Ishikawa (cell line): Measurements from ENCODE around the gene PRICKLE2.

Source experiments
- CEBPB ChIP-seq: IDR thresholded peaks from 2 replicates; pipeline ENCODE4 v1.6.1; 2012
- CREB1 ChIP-seq: IDR thresholded peaks from 2 replicates; pipeline ENCODE4 v1.6.1; 2012; ENCODE audit warnings: low read depth
- EGR1 ChIP-seq: IDR thresholded peaks from 2 replicates; pipeline ENCODE4 v1.6.1; 2012
- EP300 ChIP-seq: IDR thresholded peaks from 2 replicates; pipeline ENCODE4 v1.6.1; 2012; ENCODE audit warnings: borderline replicate concordance
- FOXM1 ChIP-seq: IDR thresholded peaks from 2 replicates; pipeline ENCODE4 v1.6.1; 2012; ENCODE audit warnings: low read depth, borderline replicate concordance
- NFIC ChIP-seq: IDR thresholded peaks from 2 replicates; pipeline ENCODE4 v1.6.1; 2012
- RAD21 ChIP-seq: IDR thresholded peaks from 2 replicates; pipeline ENCODE4 v1.6.1; 2012; ENCODE audit warnings: low read depth
- TAF1 ChIP-seq: IDR thresholded peaks from 2 replicates; pipeline ENCODE4 v1.6.1; 2012; ENCODE audit warnings: low read depth, mild to moderate bottlenecking
- TCF12 ChIP-seq: IDR thresholded peaks from 2 replicates; pipeline ENCODE4 v1.6.1; 2012; ENCODE audit warnings: low read depth
- TEAD4 ChIP-seq: IDR thresholded peaks from 2 replicates; pipeline ENCODE4 v1.6.1; 2012
- USF1 ChIP-seq: IDR thresholded peaks from 2 replicates; pipeline ENCODE4 v1.6.1; 2012
- YY1 ChIP-seq: IDR thresholded peaks from 2 replicates; pipeline ENCODE4 v1.6.1; 2012; ENCODE audit warnings: low read depth
- TF ChIP-seq, protein P1 (sequence below): IDR thresholded peaks from 2 replicates; pipeline ENCODE4 v1.6.1; 2012; ENCODE audit warnings: low read depth, mild to moderate bottlenecking
- TF ChIP-seq, protein P2 (sequence below): IDR thresholded peaks from 2 replicates; pipeline ENCODE4 v1.6.1; 2012

DNA sequence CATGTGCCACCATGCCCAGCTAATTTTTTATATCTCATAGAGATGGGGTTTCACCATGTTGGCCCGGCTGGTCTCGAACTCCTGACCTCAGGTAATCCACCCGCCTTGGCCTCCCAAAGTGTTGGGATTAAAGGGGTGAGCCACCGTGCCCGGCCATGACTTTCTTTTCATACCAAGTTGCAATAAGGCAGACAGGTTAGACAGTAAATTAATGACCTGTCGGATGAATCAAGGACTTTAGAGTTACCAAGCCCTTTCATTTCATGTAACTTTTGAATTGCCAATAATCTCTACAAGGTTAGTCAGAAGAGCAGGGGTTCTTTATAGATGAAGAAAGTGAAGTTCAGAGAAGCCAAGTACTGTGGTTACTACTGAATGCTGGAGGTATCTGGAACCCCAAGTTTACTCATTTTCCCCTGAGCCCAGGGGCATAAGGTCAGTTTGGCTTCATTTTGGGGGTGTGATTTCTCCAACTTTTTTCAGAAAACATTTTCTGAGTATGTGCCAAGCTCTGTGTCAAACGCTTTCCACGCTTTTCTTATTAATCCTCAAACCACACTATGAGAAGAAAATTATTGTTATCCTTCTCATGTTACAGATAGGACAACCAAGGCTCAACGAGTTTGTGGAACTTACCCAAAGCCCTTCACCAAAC is 11.9 kb downstream of the PRICKLE2 start:
- TF ChIP-seq TAF1 (no peak), FOXM1 (no peak), YY1 (no peak), CREB1 (no peak), EGR1 (no peak), NFIC (no peak), RAD21 (no peak), EP300 (no peak), TEAD4 (no peak), CEBPB (no peak), USF1 (no peak), TCF12 (no peak)
- TF ChIP-seq, protein P1, sequence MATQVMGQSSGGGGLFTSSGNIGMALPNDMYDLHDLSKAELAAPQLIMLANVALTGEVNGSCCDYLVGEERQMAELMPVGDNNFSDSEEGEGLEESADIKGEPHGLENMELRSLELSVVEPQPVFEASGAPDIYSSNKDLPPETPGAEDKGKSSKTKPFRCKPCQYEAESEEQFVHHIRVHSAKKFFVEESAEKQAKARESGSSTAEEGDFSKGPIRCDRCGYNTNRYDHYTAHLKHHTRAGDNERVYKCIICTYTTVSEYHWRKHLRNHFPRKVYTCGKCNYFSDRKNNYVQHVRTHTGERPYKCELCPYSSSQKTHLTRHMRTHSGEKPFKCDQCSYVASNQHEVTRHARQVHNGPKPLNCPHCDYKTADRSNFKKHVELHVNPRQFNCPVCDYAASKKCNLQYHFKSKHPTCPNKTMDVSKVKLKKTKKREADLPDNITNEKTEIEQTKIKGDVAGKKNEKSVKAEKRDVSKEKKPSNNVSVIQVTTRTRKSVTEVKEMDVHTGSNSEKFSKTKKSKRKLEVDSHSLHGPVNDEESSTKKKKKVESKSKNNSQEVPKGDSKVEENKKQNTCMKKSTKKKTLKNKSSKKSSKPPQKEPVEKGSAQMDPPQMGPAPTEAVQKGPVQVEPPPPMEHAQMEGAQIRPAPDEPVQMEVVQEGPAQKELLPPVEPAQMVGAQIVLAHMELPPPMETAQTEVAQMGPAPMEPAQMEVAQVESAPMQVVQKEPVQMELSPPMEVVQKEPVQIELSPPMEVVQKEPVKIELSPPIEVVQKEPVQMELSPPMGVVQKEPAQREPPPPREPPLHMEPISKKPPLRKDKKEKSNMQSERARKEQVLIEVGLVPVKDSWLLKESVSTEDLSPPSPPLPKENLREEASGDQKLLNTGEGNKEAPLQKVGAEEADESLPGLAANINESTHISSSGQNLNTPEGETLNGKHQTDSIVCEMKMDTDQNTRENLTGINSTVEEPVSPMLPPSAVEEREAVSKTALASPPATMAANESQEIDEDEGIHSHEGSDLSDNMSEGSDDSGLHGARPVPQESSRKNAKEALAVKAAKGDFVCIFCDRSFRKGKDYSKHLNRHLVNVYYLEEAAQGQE, result no peak
- TF ChIP-seq, protein P2, sequence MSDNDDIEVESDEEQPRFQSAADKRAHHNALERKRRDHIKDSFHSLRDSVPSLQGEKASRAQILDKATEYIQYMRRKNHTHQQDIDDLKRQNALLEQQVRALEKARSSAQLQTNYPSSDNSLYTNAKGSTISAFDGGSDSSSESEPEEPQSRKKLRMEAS, result no peak
